Ishikawa (cell line): ENCODE data around the gene SEL1L3.

Experiments used
- CEBPB ChIP-seq: IDR thresholded peaks from 2 replicates; pipeline ENCODE4 v1.6.1; 2012
- CREB1 ChIP-seq: IDR thresholded peaks from 2 replicates; pipeline ENCODE4 v1.6.1; 2012; ENCODE audit warnings: low read depth
- EGR1 ChIP-seq: IDR thresholded peaks from 2 replicates; pipeline ENCODE4 v1.6.1; 2012
- EP300 ChIP-seq: IDR thresholded peaks from 2 replicates; pipeline ENCODE4 v1.6.1; 2012; ENCODE audit warnings: borderline replicate concordance
- FOXM1 ChIP-seq: IDR thresholded peaks from 2 replicates; pipeline ENCODE4 v1.6.1; 2012; ENCODE audit warnings: low read depth, borderline replicate concordance
- NFIC ChIP-seq: IDR thresholded peaks from 2 replicates; pipeline ENCODE4 v1.6.1; 2012
- RAD21 ChIP-seq: IDR thresholded peaks from 2 replicates; pipeline ENCODE4 v1.6.1; 2012; ENCODE audit warnings: low read depth
- TAF1 ChIP-seq: IDR thresholded peaks from 2 replicates; pipeline ENCODE4 v1.6.1; 2012; ENCODE audit warnings: low read depth, mild to moderate bottlenecking
- TCF12 ChIP-seq: IDR thresholded peaks from 2 replicates; pipeline ENCODE4 v1.6.1; 2012; ENCODE audit warnings: low read depth
- YY1 ChIP-seq: IDR thresholded peaks from 2 replicates; pipeline ENCODE4 v1.6.1; 2012; ENCODE audit warnings: low read depth
- ZBTB7A ChIP-seq: IDR thresholded peaks from 2 replicates; pipeline ENCODE4 v1.6.1; 2012; ENCODE audit warnings: low read depth
- TF ChIP-seq, protein P1 (sequence below): IDR thresholded peaks from 2 replicates; pipeline ENCODE4 v1.6.1; 2012
- TF ChIP-seq, protein P2 (sequence below): IDR thresholded peaks from 2 replicates; pipeline ENCODE4 v1.6.1; 2012
- TF ChIP-seq, protein P3 (sequence below): IDR thresholded peaks from 2 replicates; pipeline ENCODE4 v1.6.1; 2012; ENCODE audit warnings: low read depth, mild to moderate bottlenecking

DNA sequence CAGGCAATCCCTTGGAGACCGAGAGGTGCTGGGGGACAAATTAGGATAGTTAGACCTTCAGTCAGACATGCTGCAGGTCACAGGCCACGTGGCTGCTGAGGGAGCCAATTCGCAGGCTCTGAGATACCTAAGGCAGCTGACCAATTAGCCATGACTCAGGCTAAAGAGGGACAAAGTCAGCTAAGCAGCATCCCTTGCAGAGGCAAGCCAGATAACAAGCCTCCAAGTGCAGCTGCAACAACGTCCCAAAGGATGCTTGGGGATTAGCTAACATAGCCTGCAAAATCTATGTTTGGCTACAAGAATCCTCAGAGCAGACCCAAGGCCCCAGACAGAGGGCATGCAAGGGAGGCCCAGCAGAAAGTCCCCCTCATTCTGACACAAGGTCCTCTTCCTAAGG, 93.5 kb downstream of the SEL1L3 start:
- no peak for TF ChIP-seq FOXM1
- TF ChIP-seq TAF1, result no peak
- TF ChIP-seq RAD21, result no peak
- TF ChIP-seq CREB1, result no peak
- TF ChIP-seq, protein P1, sequence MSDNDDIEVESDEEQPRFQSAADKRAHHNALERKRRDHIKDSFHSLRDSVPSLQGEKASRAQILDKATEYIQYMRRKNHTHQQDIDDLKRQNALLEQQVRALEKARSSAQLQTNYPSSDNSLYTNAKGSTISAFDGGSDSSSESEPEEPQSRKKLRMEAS, result no peak
- no peak for TF ChIP-seq EP300
- TF ChIP-seq, protein P2, sequence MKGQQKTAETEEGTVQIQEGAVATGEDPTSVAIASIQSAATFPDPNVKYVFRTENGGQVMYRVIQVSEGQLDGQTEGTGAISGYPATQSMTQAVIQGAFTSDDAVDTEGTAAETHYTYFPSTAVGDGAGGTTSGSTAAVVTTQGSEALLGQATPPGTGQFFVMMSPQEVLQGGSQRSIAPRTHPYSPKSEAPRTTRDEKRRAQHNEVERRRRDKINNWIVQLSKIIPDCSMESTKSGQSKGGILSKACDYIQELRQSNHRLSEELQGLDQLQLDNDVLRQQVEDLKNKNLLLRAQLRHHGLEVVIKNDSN, result no peak
- TF ChIP-seq ZBTB7A, result no peak
- TF ChIP-seq, protein P3, sequence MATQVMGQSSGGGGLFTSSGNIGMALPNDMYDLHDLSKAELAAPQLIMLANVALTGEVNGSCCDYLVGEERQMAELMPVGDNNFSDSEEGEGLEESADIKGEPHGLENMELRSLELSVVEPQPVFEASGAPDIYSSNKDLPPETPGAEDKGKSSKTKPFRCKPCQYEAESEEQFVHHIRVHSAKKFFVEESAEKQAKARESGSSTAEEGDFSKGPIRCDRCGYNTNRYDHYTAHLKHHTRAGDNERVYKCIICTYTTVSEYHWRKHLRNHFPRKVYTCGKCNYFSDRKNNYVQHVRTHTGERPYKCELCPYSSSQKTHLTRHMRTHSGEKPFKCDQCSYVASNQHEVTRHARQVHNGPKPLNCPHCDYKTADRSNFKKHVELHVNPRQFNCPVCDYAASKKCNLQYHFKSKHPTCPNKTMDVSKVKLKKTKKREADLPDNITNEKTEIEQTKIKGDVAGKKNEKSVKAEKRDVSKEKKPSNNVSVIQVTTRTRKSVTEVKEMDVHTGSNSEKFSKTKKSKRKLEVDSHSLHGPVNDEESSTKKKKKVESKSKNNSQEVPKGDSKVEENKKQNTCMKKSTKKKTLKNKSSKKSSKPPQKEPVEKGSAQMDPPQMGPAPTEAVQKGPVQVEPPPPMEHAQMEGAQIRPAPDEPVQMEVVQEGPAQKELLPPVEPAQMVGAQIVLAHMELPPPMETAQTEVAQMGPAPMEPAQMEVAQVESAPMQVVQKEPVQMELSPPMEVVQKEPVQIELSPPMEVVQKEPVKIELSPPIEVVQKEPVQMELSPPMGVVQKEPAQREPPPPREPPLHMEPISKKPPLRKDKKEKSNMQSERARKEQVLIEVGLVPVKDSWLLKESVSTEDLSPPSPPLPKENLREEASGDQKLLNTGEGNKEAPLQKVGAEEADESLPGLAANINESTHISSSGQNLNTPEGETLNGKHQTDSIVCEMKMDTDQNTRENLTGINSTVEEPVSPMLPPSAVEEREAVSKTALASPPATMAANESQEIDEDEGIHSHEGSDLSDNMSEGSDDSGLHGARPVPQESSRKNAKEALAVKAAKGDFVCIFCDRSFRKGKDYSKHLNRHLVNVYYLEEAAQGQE, result no peak
- no peak for TF ChIP-seq NFIC
- no peak for TF ChIP-seq TCF12
- no peak for TF ChIP-seq YY1
- TF ChIP-seq CEBPB, result no peak
- no peak for TF ChIP-seq EGR1
